Measurements from ENCODE around the gene GFRA1.

The GFRA1 gene, protein sequence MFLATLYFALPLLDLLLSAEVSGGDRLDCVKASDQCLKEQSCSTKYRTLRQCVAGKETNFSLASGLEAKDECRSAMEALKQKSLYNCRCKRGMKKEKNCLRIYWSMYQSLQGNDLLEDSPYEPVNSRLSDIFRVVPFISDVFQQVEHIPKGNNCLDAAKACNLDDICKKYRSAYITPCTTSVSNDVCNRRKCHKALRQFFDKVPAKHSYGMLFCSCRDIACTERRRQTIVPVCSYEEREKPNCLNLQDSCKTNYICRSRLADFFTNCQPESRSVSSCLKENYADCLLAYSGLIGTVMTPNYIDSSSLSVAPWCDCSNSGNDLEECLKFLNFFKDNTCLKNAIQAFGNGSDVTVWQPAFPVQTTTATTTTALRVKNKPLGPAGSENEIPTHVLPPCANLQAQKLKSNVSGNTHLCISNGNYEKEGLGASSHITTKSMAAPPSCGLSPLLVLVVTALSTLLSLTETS

DNA sequence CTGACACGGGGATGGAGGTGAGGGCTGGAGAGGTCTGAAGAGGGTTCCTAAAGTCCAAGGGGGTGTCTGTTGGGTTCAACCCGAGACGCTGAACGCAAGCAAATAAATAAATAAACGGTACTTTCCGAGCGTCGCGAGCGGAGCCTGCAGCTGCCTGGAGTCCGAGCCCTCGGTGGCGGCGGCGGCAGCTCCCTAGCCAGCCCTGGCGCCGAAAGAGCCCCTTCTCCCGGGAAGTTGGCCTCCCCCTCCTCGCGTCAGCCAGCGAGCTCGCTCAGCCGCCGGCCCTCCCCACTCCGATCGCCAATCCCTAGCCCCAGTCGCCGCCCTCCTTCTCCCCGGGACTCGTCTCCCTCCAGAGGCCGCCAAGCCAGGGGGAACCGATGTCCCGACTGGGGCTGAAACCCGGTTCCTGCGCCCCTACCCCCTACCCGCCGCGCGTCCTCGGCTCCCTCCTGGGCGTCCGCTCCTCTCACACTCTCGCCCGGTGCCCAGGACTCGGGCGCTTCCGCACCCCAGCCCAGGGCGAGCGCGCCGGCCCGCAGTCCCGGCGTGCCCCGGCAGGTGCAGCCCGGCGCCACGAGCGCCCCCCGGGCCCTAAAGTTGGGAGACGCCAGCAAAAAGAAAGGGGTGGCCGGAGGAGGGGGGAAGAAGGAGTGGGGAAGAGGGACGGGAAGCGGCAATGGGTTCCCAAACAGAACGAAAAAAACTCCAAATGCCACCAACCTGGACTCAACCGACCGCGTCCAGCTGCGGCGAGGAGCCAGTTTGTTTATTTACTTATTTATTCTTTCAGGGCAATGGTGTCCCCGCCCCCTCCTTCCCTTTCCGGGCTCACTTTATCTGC lies at the start of gene GFRA1:
Gene GFRA1, minus strand, starts transcription at position 767 of the 844 bp plus-strand sequence. CDS start 1,177 bp downstream, outside the sequence.
- Histone ChIP-seq H3K4me1 (ENCODE audit: insufficient read depth, low read length) (no peaks in the 10 kb centered on the region), H3K36me3 (ENCODE audit: insufficient read depth, low read length) (no peaks in the 10 kb centered on the region), H3K9me3 (ENCODE audit: control insufficient read depth, insufficient read depth, low read length) (no peaks in the 10 kb centered on the region; the same call in 1 of the 2 replicates), H3K9ac (ENCODE audit: low read depth, low read length) (peak within 1 kb of the TSS; percentile 78)

DNA sequence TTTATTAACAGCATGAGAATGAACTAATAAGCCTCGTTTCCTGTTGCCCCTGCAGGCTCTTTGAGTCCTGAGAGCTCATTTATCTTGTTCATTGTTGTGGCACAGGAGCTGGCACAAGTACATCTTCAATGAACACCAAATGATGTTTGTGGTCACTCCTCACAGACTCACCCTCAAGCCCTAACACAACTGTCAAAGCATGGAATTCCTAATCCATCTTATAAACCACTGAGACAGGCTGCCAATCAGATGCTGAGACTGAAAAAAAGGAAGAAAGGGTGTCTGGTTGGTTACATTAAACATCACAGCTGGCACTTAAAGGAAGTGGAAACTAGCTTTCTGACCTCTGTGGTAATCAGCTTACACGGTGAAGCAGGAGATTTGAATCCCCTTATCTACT lies 43.5 kb upstream of the GFRA1 start:
- no peaks in the 10 kb centered on the region for H3K4me1 ChIP-seq (ENCODE audit: insufficient read depth, low read length)
- no peaks in the 10 kb centered on the region for H3K36me3 ChIP-seq (ENCODE audit: insufficient read depth, low read length)
- no peaks in the 10 kb centered on the region for H3K9me3 ChIP-seq (ENCODE audit: control insufficient read depth, insufficient read depth, low read length)
- H3K9ac ChIP-seq (ENCODE audit: low read depth, low read length) = no peak overlapping the region

DNA sequence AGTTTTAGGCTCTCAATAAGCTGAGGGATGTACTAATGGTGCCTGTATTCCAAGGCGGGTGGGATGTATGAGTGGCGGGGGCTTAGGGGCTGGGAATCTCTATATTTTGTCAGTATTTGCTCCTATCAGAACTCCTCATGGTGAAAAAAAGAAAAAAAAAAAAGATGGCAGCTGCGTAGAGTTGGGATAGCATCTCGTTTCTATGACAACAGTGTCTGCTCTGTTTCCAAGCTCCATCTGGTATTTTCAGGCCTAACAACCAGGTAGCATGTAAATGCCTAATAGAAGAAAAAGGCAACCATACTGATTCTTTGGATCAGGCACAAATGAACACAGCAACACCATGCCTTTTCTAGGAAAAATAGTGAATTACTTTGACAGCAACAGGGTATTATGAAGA lies 39.5 kb upstream of the GFRA1 start:
- Histone ChIP-seq H3K9ac (ENCODE audit: low read depth, low read length) (no peak overlapping the region), H3K36me3 (ENCODE audit: insufficient read depth, low read length) (no peaks in the 10 kb centered on the region), H3K9me3 (ENCODE audit: control insufficient read depth, insufficient read depth, low read length) (no peaks in the 10 kb centered on the region), H3K4me1 (ENCODE audit: insufficient read depth, low read length) (no peaks in the 10 kb centered on the region)

DNA sequence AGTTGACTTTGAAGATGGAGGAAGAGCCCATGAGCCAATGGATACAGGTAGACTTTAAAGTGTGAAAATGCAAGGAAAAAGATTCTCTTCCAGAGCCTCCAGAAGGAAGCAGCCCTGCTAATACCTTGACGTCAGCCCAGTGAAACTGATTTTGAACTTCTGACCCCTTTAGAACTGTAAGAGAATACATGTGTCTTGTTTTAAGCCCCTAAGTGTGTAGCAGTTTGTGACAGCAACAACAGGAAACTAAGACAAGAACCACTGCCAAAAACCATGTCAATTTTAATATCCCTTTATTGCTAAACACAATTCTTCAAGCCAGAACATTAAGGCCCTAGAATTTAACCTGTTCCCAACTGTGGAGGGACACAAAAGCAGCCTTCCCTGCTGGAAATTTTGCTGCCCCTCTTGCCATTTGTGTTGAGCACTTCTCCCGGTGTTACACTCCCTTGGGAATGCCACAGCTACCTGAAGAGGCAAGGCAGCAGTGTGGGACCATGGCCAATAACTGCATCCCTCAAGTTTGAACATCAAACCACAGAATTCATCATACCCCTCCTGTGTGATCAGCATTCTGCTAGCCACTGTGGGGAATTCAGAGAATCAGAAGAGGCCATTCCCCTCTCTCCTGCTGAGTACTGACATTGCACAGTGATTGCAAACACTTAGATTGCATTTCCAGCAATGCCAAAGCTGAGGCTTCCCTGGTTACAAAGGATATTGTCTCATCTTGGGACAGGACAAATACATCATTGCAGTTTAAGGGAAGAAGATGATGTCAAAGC lies 38.9 kb upstream of the GFRA1 start:
- Histone ChIP-seq H3K4me1 (ENCODE audit: insufficient read depth, low read length) (no peaks in the 10 kb centered on the region), H3K9ac (ENCODE audit: low read depth, low read length) (no peak overlapping the region), H3K9me3 (ENCODE audit: control insufficient read depth, insufficient read depth, low read length) (no peaks in the 10 kb centered on the region), H3K36me3 (ENCODE audit: insufficient read depth, low read length) (no peaks in the 10 kb centered on the region)

DNA sequence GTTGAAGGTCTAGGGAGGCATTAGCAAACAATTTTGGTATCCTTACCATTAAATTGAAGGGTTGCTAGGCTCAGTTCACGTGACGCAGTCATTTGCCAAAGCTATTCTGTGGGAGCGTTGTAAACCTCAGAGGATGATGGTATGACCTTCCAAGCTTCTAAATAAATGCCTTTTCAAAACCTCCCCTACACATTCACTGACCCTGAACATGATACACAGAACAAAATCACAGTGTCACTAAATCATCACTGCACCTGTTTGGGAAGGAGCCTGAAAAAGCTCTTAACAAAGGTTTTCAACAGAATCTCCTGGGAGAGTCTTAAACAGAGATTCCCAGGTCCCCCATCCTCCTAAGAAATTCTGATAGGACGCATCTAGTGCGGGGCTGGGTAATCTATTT lies 38.0 kb upstream of the GFRA1 start:
- H3K9me3 ChIP-seq (ENCODE audit: control insufficient read depth, insufficient read depth, low read length) = no peaks in the 10 kb centered on the region
- H3K9ac ChIP-seq (ENCODE audit: low read depth, low read length) = no peak overlapping the region
- no peaks in the 10 kb centered on the region for H3K4me1 ChIP-seq (ENCODE audit: insufficient read depth, low read length)
- H3K36me3 ChIP-seq (ENCODE audit: insufficient read depth, low read length) = no peaks in the 10 kb centered on the region

DNA sequence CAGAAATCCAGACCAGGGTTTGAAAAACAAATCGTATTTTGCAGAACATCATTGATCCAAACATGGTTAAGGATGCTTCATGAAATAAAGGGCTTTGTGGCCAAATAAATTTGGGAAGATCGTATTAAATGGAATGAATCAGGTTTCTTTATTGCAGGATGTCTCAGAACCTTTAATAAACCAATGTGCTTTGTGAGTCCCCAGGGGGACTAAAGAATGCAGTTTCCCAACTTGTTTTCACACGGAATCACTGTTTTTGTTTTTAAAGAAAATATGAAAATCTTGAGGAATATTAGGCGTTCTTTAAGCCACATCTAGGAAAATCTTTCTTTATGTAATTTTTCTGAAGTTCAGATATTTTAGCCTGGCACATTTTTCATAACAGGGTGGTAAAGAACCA lies 34.4 kb upstream of the GFRA1 start:
- H3K36me3 ChIP-seq (ENCODE audit: insufficient read depth, low read length) = no peaks in the 10 kb centered on the region
- H3K4me1 ChIP-seq (ENCODE audit: insufficient read depth, low read length) = no peaks in the 10 kb centered on the region
- no peaks in the 10 kb centered on the region for H3K9me3 ChIP-seq (ENCODE audit: control insufficient read depth, insufficient read depth, low read length)
- H3K9ac ChIP-seq (ENCODE audit: low read depth, low read length) = no peak overlapping the region

DNA sequence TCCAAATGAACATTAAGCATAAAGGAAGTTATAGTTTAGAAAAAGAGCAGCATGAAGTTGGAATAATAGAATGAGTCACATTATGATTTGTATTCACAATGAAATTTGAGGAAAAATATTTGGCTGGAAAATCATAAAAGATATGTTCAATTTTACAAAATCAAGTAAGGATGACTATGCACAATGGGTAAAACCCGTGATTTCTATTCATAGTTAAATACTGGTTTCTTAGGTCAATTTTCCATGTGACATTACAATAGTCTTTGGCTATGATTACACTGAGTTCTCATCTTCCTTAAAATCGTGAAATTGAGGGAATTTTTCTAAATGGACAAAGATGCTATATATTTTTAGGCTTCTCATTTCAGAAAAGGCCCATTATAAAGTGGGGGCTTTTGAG lies 33.8 kb upstream of the GFRA1 start:
- H3K36me3 ChIP-seq (ENCODE audit: insufficient read depth, low read length) = no peaks in the 10 kb centered on the region
- no peak overlapping the region for H3K9ac ChIP-seq (ENCODE audit: low read depth, low read length)
- H3K4me1 ChIP-seq (ENCODE audit: insufficient read depth, low read length) = no peaks in the 10 kb centered on the region
- no peaks in the 10 kb centered on the region for H3K9me3 ChIP-seq (ENCODE audit: control insufficient read depth, insufficient read depth, low read length)

DNA sequence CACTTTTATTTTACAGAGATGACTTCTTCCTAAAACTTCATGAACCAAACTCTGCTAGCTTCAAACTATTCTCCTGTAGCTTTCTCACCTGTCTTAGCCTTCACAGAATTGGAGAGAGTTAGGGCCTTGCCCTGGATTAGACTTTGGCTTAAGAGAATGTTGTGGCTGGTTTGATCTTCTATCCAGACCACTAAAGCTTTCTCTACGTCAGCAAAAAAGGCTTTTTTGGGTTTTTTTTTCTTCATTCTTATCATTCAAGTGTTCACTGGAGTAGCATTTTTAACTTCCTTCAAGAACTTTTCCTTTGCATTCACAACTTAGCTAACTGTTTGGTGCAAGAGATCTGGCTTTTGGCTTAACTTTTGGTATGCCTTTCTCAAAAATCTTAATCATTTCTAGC lies 31.9 kb upstream of the GFRA1 start:
- Histone ChIP-seq H3K9me3 (ENCODE audit: control insufficient read depth, insufficient read depth, low read length) (no peaks in the 10 kb centered on the region), H3K9ac (ENCODE audit: low read depth, low read length) (no peak overlapping the region), H3K4me1 (ENCODE audit: insufficient read depth, low read length) (no peaks in the 10 kb centered on the region), H3K36me3 (ENCODE audit: insufficient read depth, low read length) (no peaks in the 10 kb centered on the region)

DNA sequence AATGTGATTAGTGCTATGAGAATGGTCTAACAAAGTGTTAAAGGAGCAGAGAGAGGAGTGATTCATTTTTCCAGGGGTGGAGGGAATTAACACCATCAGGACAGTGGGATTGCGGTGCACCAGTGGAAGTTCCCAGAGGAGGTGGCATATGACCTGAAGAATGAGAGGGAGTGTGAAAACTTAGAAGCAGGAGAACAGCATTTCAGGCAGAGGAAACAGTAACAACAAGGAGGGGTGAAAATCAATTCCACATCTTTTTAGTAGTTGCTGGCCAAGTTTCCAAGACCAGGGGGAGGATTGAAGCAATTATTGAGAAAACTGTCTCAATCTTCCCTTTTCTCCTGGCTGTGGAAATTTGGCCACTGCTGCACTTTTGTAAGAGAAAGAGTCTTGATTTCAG lies 27.5 kb upstream of the GFRA1 start:
- H3K36me3 ChIP-seq (ENCODE audit: insufficient read depth, low read length) = no peaks in the 10 kb centered on the region
- no peaks in the 10 kb centered on the region for H3K4me1 ChIP-seq (ENCODE audit: insufficient read depth, low read length)
- no peaks in the 10 kb centered on the region for H3K9me3 ChIP-seq (ENCODE audit: control insufficient read depth, insufficient read depth, low read length)
- H3K9ac ChIP-seq (ENCODE audit: low read depth, low read length) = no peak overlapping the region

DNA sequence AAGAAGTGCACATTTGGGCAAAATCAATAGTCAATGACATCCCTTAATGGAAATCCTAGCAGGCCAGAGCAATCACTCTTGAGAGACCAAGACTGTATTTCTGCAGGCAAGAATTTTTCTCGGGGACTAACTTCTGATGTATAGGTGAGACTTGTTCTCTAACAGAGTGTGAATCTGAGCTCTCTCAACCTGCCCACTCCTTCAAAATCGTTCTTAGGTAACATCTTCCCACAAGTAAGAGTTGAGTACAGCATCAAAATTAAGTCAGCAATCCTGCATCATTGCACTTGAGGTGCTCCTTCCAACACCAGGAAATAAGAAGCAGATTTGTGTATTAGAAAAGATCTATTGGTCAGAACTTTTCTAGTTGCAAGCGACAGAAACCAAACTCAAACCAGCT lies 25.6 kb upstream of the GFRA1 start:
- Histone ChIP-seq H3K9ac (ENCODE audit: low read depth, low read length) (no peak overlapping the region), H3K9me3 (ENCODE audit: control insufficient read depth, insufficient read depth, low read length) (no peaks in the 10 kb centered on the region), H3K4me1 (ENCODE audit: insufficient read depth, low read length) (no peaks in the 10 kb centered on the region), H3K36me3 (ENCODE audit: insufficient read depth, low read length) (no peaks in the 10 kb centered on the region)

DNA sequence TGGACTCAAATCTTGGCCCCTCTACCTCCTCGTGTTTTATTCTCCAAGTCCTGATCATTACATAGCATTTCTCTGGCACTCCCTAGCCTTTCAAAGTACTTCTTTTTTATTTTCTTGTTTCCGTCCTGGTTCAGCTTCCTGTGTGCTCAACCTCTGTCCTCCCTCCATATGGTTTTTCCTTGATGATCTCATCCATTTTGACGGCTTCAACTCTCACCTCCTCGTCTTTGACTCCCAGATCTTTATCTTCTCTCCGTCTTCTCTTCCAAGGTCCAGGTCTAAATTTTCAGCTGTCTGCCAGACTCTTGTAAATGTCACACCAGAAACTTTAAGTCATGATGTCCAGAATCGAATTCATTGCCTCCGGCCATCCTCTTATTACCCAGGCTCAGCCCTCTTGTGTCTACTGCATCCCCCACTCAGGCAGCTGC lies 23.3 kb upstream of the GFRA1 start:
- Histone ChIP-seq H3K9me3 (ENCODE audit: control insufficient read depth, insufficient read depth, low read length) (no peaks in the 10 kb centered on the region), H3K4me1 (ENCODE audit: insufficient read depth, low read length) (no peaks in the 10 kb centered on the region), H3K36me3 (ENCODE audit: insufficient read depth, low read length) (no peaks in the 10 kb centered on the region), H3K9ac (ENCODE audit: low read depth, low read length) (no peak overlapping the region)

DNA sequence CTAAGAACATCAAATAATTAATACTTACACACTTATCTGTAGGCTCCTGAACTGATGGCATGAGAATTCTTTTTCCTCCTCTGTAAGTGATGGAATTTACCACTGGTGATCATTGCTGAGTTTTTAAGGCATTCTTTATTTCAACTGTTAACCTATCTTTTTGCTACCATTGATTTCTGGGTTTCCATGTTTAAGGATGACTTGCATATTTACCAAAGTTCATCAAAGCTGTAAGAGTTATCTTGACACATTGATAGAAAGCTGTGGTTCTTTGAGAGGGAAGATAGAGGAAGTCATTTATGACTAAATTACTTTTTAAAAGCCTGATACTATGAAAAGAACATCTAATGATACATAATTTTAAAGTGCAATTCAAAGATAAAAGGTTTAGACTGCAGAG lies 19.5 kb upstream of the GFRA1 start:
- no peaks in the 10 kb centered on the region for H3K36me3 ChIP-seq (ENCODE audit: insufficient read depth, low read length)
- no peaks in the 10 kb centered on the region for H3K9me3 ChIP-seq (ENCODE audit: control insufficient read depth, insufficient read depth, low read length)
- H3K4me1 ChIP-seq (ENCODE audit: insufficient read depth, low read length) = no peaks in the 10 kb centered on the region
- no peak overlapping the region for H3K9ac ChIP-seq (ENCODE audit: low read depth, low read length)

DNA sequence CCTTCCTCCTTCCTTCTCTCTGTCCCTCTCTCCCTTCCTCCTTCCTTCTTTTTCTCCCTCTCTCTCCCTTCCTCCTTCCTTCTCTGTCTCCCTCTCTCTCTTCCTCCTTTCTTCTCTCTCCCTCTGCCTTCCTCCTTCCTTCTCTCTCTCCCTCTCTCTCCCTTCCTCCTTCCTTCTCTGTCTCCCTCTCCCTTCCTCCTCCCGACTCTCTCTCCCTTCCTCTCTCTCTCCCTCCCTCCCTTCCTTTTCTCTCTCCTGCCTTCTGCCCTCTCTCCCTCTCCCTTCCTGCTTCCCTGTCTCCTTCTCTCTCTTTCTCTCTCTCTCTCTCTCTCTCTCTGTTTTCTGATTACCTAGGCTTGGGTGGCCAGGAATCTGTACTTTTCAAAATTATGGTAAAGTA lies 16.6 kb upstream of the GFRA1 start:
- Histone ChIP-seq H3K4me1 (ENCODE audit: insufficient read depth, low read length) (no peaks in the 10 kb centered on the region), H3K9ac (ENCODE audit: low read depth, low read length) (no peak overlapping the region), H3K9me3 (ENCODE audit: control insufficient read depth, insufficient read depth, low read length) (no peaks in the 10 kb centered on the region), H3K36me3 (ENCODE audit: insufficient read depth, low read length) (no peaks in the 10 kb centered on the region)

DNA sequence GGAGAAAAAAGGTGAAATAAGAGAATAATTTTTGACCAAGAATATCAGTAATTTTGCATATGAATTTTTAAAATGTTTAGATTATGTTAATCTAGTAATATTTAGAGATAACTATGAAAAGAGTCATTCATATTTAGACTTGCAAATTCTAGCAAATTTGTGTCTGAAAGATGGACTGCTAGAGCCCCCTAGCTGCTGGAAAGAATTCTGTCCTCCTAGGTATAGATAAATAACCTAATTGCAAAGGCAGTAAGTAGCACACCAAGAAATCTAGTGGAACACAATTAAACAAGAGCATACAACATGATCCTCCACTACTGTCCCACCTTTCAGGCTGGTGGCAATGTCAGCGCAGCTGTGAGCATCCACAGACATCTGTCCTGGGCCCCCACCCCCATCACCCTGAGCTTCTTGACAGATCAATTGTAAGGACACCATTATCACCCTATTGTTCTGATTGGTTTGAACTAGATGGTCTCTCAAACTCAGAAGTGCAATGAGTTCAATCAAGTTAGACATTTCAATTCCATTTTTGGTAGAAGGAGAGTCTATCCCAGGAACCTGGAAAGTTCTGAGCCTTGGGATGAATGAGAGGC lies 15.0 kb upstream of the GFRA1 start:
- no peaks in the 10 kb centered on the region for H3K4me1 ChIP-seq (ENCODE audit: insufficient read depth, low read length)
- no peaks in the 10 kb centered on the region for H3K9me3 ChIP-seq (ENCODE audit: control insufficient read depth, insufficient read depth, low read length)
- no peaks in the 10 kb centered on the region for H3K36me3 ChIP-seq (ENCODE audit: insufficient read depth, low read length)
- no peak overlapping the region for H3K9ac ChIP-seq (ENCODE audit: low read depth, low read length)

All from ES-I3 (cell line).